Liver (tissue), 3 donors: Measurements from ENCODE around the gene HIF1AN.

Experiments
- EGR1 ChIP-seq, 2 donors: IDR thresholded peaks; 2 replicates each; pipeline ENCODE4 v1.6.1; 2016 to 2018; ENCODE audit warnings: antibody characterized with exemption in 2 of 2, low read depth in 2 of 2
- SP1 ChIP-seq: IDR thresholded peaks from 2 replicates; pipeline ENCODE4 v1.6.1; 2018; ENCODE audit warnings: antibody characterized with exemption, mild to moderate bottlenecking
- YY1 ChIP-seq: IDR thresholded peaks from 2 replicates; pipeline ENCODE4 v1.6.1; 2016; ENCODE audit warnings: antibody characterized with exemption, mild to moderate bottlenecking
- TF ChIP-seq, protein P1 (sequence below): fragments of 150-350 bp; IDR thresholded peaks from 2 replicates; pipeline ENCODE4 v1.5.1; 2017; ENCODE audit warnings: improper control_type of control experiment, low read depth, low read length; ENCODE audit not compliant: missing input control
- TF ChIP-seq, protein P2 (sequence below): IDR thresholded peaks from 2 replicates; pipeline ENCODE4 v1.6.1; 2016; ENCODE audit warnings: antibody characterized with exemption, mild to moderate bottlenecking
- donor health status: healthy.
- donor health status: healthy.

DNA sequence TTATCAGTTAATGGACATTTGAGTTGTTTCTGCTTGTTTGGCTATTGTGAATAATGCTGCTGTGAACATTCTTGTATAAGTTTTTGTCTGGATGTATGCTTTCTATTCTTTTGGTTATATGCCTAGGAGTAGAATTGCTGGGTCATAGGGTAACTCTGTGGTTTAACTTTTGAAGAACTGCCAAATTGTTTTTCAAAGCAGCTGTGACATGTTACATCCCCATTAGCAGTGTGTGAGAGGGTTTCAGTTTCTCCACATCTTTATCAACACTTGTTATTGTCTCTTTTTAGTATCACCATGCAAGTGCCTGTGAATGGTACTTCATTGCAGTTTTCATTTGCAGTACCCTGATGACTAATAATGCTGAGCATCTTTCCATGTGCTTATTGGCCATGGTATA lies 4.0 kb upstream of the HIF1AN start:
- TF ChIP-seq, protein P1, sequence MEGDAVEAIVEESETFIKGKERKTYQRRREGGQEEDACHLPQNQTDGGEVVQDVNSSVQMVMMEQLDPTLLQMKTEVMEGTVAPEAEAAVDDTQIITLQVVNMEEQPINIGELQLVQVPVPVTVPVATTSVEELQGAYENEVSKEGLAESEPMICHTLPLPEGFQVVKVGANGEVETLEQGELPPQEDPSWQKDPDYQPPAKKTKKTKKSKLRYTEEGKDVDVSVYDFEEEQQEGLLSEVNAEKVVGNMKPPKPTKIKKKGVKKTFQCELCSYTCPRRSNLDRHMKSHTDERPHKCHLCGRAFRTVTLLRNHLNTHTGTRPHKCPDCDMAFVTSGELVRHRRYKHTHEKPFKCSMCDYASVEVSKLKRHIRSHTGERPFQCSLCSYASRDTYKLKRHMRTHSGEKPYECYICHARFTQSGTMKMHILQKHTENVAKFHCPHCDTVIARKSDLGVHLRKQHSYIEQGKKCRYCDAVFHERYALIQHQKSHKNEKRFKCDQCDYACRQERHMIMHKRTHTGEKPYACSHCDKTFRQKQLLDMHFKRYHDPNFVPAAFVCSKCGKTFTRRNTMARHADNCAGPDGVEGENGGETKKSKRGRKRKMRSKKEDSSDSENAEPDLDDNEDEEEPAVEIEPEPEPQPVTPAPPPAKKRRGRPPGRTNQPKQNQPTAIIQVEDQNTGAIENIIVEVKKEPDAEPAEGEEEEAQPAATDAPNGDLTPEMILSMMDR = no peak
- TF ChIP-seq, protein P2, sequence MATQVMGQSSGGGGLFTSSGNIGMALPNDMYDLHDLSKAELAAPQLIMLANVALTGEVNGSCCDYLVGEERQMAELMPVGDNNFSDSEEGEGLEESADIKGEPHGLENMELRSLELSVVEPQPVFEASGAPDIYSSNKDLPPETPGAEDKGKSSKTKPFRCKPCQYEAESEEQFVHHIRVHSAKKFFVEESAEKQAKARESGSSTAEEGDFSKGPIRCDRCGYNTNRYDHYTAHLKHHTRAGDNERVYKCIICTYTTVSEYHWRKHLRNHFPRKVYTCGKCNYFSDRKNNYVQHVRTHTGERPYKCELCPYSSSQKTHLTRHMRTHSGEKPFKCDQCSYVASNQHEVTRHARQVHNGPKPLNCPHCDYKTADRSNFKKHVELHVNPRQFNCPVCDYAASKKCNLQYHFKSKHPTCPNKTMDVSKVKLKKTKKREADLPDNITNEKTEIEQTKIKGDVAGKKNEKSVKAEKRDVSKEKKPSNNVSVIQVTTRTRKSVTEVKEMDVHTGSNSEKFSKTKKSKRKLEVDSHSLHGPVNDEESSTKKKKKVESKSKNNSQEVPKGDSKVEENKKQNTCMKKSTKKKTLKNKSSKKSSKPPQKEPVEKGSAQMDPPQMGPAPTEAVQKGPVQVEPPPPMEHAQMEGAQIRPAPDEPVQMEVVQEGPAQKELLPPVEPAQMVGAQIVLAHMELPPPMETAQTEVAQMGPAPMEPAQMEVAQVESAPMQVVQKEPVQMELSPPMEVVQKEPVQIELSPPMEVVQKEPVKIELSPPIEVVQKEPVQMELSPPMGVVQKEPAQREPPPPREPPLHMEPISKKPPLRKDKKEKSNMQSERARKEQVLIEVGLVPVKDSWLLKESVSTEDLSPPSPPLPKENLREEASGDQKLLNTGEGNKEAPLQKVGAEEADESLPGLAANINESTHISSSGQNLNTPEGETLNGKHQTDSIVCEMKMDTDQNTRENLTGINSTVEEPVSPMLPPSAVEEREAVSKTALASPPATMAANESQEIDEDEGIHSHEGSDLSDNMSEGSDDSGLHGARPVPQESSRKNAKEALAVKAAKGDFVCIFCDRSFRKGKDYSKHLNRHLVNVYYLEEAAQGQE = no peak
- TF ChIP-seq SP1 (no peak), YY1 (no peak), EGR1 (IDR thresholded peaks at IDR 0.05; ENCODE audit: low read depth in 2 of 2) (no peak)
